SKM-1 treated with dmso at 0.1 percent for 144 hours (cell line): Measurements from ENCODE around the gene KIAA1217.

ENCODE experiments used
- DNase-seq: peaks from one replicate; lab custom pipeline; 2025; ENCODE audit not compliant: unreplicated experiment; lab: John Stamatoyannopoulos, UW

The KIAA1217 gene

DNA sequence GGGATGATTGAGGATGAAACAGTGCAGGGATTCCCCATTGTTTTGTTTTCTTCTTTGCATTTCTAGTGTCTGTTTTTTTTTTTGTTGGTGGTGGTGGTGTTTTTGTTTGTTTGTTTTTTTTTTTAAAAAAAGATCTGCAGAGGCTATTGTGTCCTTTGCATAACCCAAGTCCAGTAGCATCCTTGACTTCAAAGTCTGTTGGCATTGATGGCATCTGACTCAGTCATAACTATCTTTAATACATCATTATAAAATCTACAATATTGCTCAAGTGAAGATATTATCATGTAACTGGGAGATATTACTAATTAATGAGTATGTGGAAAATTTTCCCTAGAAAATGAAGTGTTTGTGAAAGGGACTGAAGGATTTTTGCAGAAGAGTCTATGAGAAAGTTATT is 70.2 kb downstream of the KIAA1217 start:
- no peak for DNase-seq

- no peak for DNase-seq
Measured at GRCh38 chr10:24287559-24288195, 78.7 kb downstream of the KIAA1217 start.

- DNase-seq = no peak
Measured at GRCh38 chr10:24288581-24288980, 79.6 kb downstream of the KIAA1217 start.

- DNase-seq = no peak
Measured at GRCh38 chr10:24289235-24289634, 80.3 kb downstream of the KIAA1217 start.

- no peak for DNase-seq
Measured at GRCh38 chr10:24292304-24293293, 83.7 kb downstream of the KIAA1217 start.

- no peak for DNase-seq
Measured at GRCh38 chr10:24299578-24300260, 90.8 kb downstream of the KIAA1217 start.

GRCh38 chr10:24303522-24304310 is 94.8 kb downstream of the KIAA1217 start:
- DNase-seq = no peak

GRCh38 chr10:24305551-24306506 is 96.9 kb downstream of the KIAA1217 start:
- no peak for DNase-seq

DNA sequence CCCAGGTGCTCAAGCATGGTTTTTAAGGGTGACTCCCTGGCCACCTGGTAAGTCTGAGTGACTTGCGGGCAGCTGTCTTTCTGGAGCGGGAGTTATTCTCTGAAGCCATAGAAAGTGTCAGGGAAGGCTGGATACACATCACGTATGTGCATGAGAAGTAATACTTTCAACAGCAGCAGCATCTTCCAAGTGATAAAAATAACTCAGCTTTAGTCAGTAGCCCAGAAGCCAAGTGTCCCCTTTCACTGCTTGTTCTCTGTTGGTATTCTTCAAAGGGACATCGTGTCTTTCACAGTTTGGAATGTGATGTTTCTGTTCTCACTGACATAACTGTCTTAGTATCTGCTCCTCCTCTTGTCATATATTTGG is 97.6 kb downstream of the KIAA1217 start:
- no peak for DNase-seq

GRCh38 chr10:24307116-24307515 is 98.2 kb downstream of the KIAA1217 start:
- DNase-seq = no peak

DNA sequence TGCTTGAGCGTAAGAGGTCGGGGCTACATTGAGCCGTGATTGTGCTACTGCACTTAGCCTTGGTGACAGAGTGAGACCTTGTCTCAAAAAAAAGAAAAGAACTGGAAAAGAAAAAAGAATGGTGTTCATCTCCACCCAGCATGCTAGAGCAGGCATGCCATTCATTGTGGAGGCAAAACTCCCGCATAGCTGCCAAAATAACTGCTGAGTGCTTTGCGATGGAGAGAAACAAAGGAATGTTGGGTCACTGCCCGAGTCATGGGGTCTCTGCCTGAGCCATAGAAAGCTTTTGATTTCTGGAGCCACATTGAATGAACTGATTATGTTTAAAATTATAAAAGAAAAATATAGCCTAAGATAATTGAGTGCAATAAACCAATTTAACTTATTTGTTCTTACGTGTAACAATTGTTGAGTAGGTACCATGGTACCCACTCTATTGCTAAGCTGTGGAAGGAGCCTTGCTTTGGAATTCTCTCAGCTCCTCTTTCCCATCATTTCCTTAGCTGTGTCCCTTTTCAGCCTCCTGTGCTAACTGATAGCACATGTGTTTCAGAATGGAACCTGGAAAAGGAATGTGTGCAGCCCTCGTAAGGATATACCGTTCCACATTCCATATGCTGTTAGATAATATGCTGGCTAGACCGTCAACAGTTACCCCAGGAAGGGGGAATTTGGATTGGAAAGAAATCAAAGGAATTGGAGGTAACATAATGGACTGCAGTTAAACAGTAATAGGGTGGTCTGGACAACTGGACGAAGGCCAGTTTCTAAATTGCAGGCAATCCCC is 99.0 kb downstream of the KIAA1217 start:
- no peak for DNase-seq

- no peak for DNase-seq
Measured at GRCh38 chr10:24310104-24310503, 101.2 kb downstream of the KIAA1217 start.

GRCh38 chr10:24311888-24312287 is 103.0 kb downstream of the KIAA1217 start:
- DNase-seq = no peak

GRCh38 chr10:24313283-24313682 is 104.3 kb downstream of the KIAA1217 start:
- no peak for DNase-seq

- no peak for DNase-seq
Measured at GRCh38 chr10:24315211-24315610, 106.3 kb downstream of the KIAA1217 start.

DNA sequence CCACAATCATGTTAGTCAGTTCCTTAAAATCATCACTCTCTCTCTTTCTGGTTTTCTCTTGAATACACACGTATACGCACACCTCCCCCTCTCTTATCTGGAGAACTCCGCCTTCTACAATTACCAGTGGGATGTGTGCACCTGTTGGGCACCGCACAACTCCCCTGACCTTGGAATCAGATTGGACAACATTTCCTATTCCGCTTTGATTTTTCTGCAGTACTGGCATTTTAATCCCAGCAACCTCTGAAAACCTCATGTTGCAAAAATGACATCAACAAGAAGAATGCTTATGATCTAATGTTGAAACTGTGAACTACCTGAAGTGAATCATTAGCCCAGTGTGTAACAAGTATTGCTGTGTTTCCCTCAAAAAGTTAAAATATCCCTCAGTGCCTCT is 109.6 kb downstream of the KIAA1217 start:
- DNase-seq = no peak

DNA sequence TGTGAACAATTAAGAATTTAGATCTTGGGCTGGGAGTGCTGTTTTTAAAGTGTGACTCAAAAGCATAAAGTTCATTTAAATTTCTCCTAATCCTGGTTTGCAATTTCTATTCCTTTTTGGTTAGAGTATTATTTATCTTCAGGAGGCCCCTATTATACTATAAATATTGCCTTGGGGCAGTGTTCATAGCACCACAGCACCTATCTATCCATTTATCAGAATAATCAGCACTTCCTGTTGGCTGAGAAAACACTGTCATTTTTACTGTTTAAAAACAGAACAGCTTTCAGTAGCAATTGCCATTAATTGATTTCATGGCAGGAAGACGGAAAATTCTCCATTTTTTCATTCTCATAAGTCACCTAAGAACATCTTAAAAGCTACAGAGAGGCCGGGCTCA is 111.4 kb downstream of the KIAA1217 start:
- no peak for DNase-seq

- no peak for DNase-seq
Measured at GRCh38 chr10:24324651-24325050, 115.7 kb downstream of the KIAA1217 start.

DNA sequence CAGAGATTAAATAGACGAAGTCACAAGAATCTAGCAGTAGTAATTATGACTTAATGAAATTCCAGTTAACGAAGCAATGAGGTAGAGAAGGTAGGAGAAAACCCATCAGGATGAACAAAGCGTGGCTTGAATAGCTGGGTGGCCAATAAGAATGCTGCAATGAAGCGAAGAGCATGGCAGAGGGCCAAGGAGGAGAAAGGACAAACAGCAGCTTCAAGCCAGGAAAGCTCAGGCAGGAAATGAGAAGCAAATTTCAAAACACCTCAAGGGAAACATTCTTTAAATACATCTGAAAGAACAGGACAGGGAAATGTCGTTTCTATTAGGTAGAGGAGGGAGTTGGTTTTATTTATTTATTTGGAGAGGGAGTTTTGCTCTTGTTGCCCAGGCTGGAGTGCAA is 122.5 kb downstream of the KIAA1217 start:
- DNase-seq = no peak
